HPDE6-E6E7 (cell line): ENCODE data around the gene IGSF21.
"Not testable (repeated sequence)": the region's sequence is repeated elsewhere in the genome, so short reads cannot be mapped to it uniquely, and the experiment has no call there.

Source experiments
- DNase-seq: peaks from one replicate; pipeline ENCODE4 v3.0.0; 2011; ENCODE audit warnings: missing footprints; ENCODE audit errors: extremely low spot score

Gene IGSF21

GRCh38 chr1:18401921-18402320 is 294.3 kb downstream of the IGSF21 start:
- no peak for DNase-seq

- no peak for DNase-seq
Measured at GRCh38 chr1:18404460-18404859, 296.9 kb downstream of the IGSF21 start.

GRCh38 chr1:18407166-18408045 is 299.8 kb downstream of the IGSF21 start:
- no peak for DNase-seq

GRCh38 chr1:18408656-18409370 is 301.2 kb downstream of the IGSF21 start:
- no peak for DNase-seq

GRCh38 chr1:18409609-18410237 is 302.1 kb downstream of the IGSF21 start:
- no peak for DNase-seq

- DNase-seq: no peak
Measured at GRCh38 chr1:18410407-18410806, 302.8 kb downstream of the IGSF21 start.

GRCh38 chr1:18411321-18411720 is 303.7 kb downstream of the IGSF21 start:
- DNase-seq: no peak

- DNase-seq: no peak
Measured at GRCh38 chr1:18411820-18412641, 304.4 kb downstream of the IGSF21 start.

GRCh38 chr1:18412882-18413353 is 305.3 kb downstream of the IGSF21 start:
- DNase-seq: no peak

- DNase-seq: no peak
Measured at GRCh38 chr1:18413541-18414305, 306.1 kb downstream of the IGSF21 start.

GRCh38 chr1:18414321-18414720 is 306.7 kb downstream of the IGSF21 start:
- DNase-seq: no peak

- no peak for DNase-seq
Measured at GRCh38 chr1:18414872-18415447, 307.4 kb downstream of the IGSF21 start.

GRCh38 chr1:18415448-18416027 is 307.9 kb downstream of the IGSF21 start:
- no peak for DNase-seq

- not testable (repeated sequence) for DNase-seq
Measured at GRCh38 chr1:18416126-18416525, 308.5 kb downstream of the IGSF21 start.

- DNase-seq: no peak
Measured at GRCh38 chr1:18417316-18418269, 310.0 kb downstream of the IGSF21 start.

GRCh38 chr1:18419113-18419844 is 311.7 kb downstream of the IGSF21 start:
- no peak for DNase-seq

GRCh38 chr1:18419845-18420184 is 312.2 kb downstream of the IGSF21 start:
- DNase-seq: no peak

GRCh38 chr1:18422076-18422777 is 314.6 kb downstream of the IGSF21 start:
- DNase-seq: no peak
